Vagina (tissue), 2 donors: ENCODE results near the gene SERPINI2. TPM values are rescaled to one million over a fixed set of nuclear protein-coding genes. Genes with fewer than 3 reads are reported as not detected.

Experiments used
- DNase-seq, 2 donors: peaks; one replicate each; pipeline ENCODE4 v3.0.0-alpha.2; 2017; ENCODE audit errors: extremely low spot score in 2 of 2
- H3K27ac ChIP-seq: fragments of 200-600 bp; sonication (generic); one replicate; pipeline ENCODE4 v1.5.1; 2019
- H3K27me3 ChIP-seq: fragments of 200-600 bp; sonication (generic); one replicate; pipeline ENCODE4 v1.5.1; 2019
- H3K36me3 ChIP-seq, 2 donors: fragments of 200-600 bp; sonication (generic); one replicate each; pipeline ENCODE4 v1.5.1; 2017 to 2019
- H3K4me1 ChIP-seq: fragments of 200-600 bp; sonication (generic); one replicate; pipeline ENCODE4 v1.5.1; 2019
- H3K4me3 ChIP-seq, 2 donors: fragments of 200-600 bp; sonication (generic); 1 replicate in 1 of 2; 2 replicates in 1 of 2; pipeline ENCODE4 v1.5.1; 2016 to 2019
- H3K9me3 ChIP-seq: fragments of 200-600 bp; sonication (generic); one replicate; pipeline ENCODE4 v1.5.1; 2019
- POLR2A ChIP-seq, 2 donors: fragments of 450-650 bp; IDR thresholded peaks; one replicate each; pipeline ENCODE4 v1.6.1; 2017; ENCODE audit warnings: antibody characterized with exemption in 2 of 2, mild to moderate bottlenecking in 2 of 2, moderate library complexity in 2 of 2
- POLR2AphosphoS5 ChIP-seq, 2 donors: sonication (generic); formaldehyde crosslinking; IDR thresholded peaks; one replicate each; pipeline ENCODE4 v1.9.0; 2017; ENCODE audit warnings: antibody characterized with exemption in 2 of 2, mild to moderate bottlenecking in 2 of 2, low read depth in 1 of 2; ENCODE audit not compliant: insufficient read depth in 1 of 2
- intact Hi-C: fragments of 100-400 bp; cut with DNase I; formaldehyde crosslinking; loops from one replicate; pipeline ENCODE4 v1.15.1; 2023
- total RNA-seq: library from RNA; depleted of rRNA; stranded (reverse); fragments of >200 nt; gene quantifications from one replicate; pipeline ENCODE4 v1.2.3, GENCODE V29; 2016
- TF ChIP-seq, protein P1 (sequence below), 3 experiments: fragments of 450-650 bp in 2 of 3; fragments of 200-600 bp in 1 of 3; sonication (generic) in 1 of 3; IDR thresholded peaks; one replicate each; pipeline ENCODE4 v1.5.1; 2017 to 2019; ENCODE audit warnings: antibody characterized with exemption in 3 of 3, mild to moderate bottlenecking in 2 of 3, moderate library complexity in 2 of 3

SERPINI2 gene
- total RNA-seq, 1 donor from 2014 or later, result not detected

GRCh38 chr3:167451282-167451681, 22.6 kb downstream of the SERPINI2 start:
- TF ChIP-seq POLR2AphosphoS5 (IDR thresholded peaks at IDR 0.05; ENCODE audit: insufficient read depth in 1 of 2, low read depth in 1 of 2), result no peak
- no peak for TF ChIP-seq POLR2A (IDR thresholded peaks at IDR 0.05)
- TF ChIP-seq, protein P1, sequence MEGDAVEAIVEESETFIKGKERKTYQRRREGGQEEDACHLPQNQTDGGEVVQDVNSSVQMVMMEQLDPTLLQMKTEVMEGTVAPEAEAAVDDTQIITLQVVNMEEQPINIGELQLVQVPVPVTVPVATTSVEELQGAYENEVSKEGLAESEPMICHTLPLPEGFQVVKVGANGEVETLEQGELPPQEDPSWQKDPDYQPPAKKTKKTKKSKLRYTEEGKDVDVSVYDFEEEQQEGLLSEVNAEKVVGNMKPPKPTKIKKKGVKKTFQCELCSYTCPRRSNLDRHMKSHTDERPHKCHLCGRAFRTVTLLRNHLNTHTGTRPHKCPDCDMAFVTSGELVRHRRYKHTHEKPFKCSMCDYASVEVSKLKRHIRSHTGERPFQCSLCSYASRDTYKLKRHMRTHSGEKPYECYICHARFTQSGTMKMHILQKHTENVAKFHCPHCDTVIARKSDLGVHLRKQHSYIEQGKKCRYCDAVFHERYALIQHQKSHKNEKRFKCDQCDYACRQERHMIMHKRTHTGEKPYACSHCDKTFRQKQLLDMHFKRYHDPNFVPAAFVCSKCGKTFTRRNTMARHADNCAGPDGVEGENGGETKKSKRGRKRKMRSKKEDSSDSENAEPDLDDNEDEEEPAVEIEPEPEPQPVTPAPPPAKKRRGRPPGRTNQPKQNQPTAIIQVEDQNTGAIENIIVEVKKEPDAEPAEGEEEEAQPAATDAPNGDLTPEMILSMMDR (IDR thresholded peaks at IDR 0.05), result no peak
- intact Hi-C loops, result no loop called here
- Histone ChIP-seq H3K4me3 (no peak overlapping the region), H3K9me3 (no peaks in the 10 kb centered on the region), H3K4me1 (no peaks in the 10 kb centered on the region), H3K36me3 (no peaks in the 10 kb centered on the region), H3K27me3 (no peaks in the 10 kb centered on the region), H3K27ac (no peak overlapping the region)
- DNase-seq, result no peak

- no peaks in the 10 kb centered on the region for H3K9me3 ChIP-seq
- intact Hi-C loops, result no loop called here
- no peaks in the 10 kb centered on the region for H3K27me3 ChIP-seq
- no peaks in the 10 kb centered on the region for H3K36me3 ChIP-seq
- no peak overlapping the region for H3K27ac ChIP-seq
- no peaks in the 10 kb centered on the region for H3K4me1 ChIP-seq
- H3K4me3 ChIP-seq, result no peak overlapping the region
- DNase-seq, result no peak
- TF ChIP-seq POLR2A (IDR thresholded peaks at IDR 0.05) (no peak), POLR2AphosphoS5 (IDR thresholded peaks at IDR 0.05; ENCODE audit: insufficient read depth in 1 of 2, low read depth in 1 of 2) (no peak)
- TF ChIP-seq, protein P1 (IDR thresholded peaks at IDR 0.05), result no peak
Measured at GRCh38 chr3:167450675-167451074, 23.2 kb downstream of the SERPINI2 start.

DNA sequence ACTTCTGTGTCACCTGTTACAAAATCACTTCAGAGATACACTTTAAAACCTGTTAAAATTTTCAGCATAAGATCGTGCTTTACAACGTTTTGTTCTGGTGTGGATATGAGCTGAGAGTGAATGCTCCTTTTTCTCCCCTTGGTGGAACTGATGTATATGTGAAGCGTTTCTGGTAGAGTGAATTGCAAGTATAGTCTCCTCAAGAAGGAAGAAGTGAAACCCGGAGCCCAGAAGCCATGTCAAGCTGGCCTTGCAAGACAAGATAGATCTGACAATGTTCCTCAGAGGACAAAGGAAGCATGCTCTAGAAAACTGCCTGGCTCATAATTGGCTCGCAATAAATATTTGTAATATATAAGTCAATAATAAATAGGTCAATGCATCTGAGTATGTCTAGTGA, 23.6 kb downstream of the SERPINI2 start:
- Histone ChIP-seq H3K27ac (no peak overlapping the region), H3K27me3 (no peaks in the 10 kb centered on the region), H3K36me3 (no peaks in the 10 kb centered on the region), H3K4me3 (no peak overlapping the region), H3K4me1 (no peaks in the 10 kb centered on the region), H3K9me3 (no peaks in the 10 kb centered on the region)
- TF ChIP-seq, protein P1 (IDR thresholded peaks at IDR 0.05), result no peak
- no peak for TF ChIP-seq POLR2A (IDR thresholded peaks at IDR 0.05)
- TF ChIP-seq POLR2AphosphoS5 (IDR thresholded peaks at IDR 0.05; ENCODE audit: insufficient read depth in 1 of 2, low read depth in 1 of 2), result no peak
- intact Hi-C loops, result no loop called here
- no peak for DNase-seq

GRCh38 chr3:167445491-167445890, 28.4 kb downstream of the SERPINI2 start:
- Histone ChIP-seq H3K27ac (no peak overlapping the region), H3K27me3 (no peaks in the 10 kb centered on the region), H3K9me3 (no peaks in the 10 kb centered on the region), H3K4me1 (no peaks in the 10 kb centered on the region), H3K36me3 (no peaks in the 10 kb centered on the region), H3K4me3 (no peak overlapping the region)
- TF ChIP-seq, protein P1 (IDR thresholded peaks at IDR 0.05), result no peak
- TF ChIP-seq POLR2AphosphoS5 (IDR thresholded peaks at IDR 0.05; ENCODE audit: insufficient read depth in 1 of 2, low read depth in 1 of 2) (no peak), POLR2A (IDR thresholded peaks at IDR 0.05) (no peak)
- intact Hi-C loops, result no loop called here
- DNase-seq, result no peak

GRCh38 chr3:167441256-167441655, 32.6 kb downstream of the SERPINI2 start:
- Histone ChIP-seq H3K4me3 (no peak overlapping the region), H3K4me1 (no peaks in the 10 kb centered on the region), H3K9me3 (no peaks in the 10 kb centered on the region), H3K27ac (no peak overlapping the region), H3K27me3 (no peaks in the 10 kb centered on the region), H3K36me3 (no peaks in the 10 kb centered on the region)
- intact Hi-C loops, result no loop called here
- no peak for TF ChIP-seq POLR2A (IDR thresholded peaks at IDR 0.05)
- TF ChIP-seq, protein P1 (IDR thresholded peaks at IDR 0.05), result no peak
- no peak for TF ChIP-seq POLR2AphosphoS5 (IDR thresholded peaks at IDR 0.05; ENCODE audit: insufficient read depth in 1 of 2, low read depth in 1 of 2)
- no peak for DNase-seq
